HG03354 (cell line): ENCODE data around the gene NR2E3.
"Not testable (repeated sequence)": the region's sequence is repeated elsewhere in the genome, so short reads cannot be mapped to it uniquely, and the experiment has no call there.

Experiments used
- ATAC-seq: cut with Tn5 transposase; IDR thresholded peaks from one replicate; pipeline ENCODE4 v1.9.1; 2021; ENCODE audit warnings: mild to moderate bottlenecking; ENCODE audit not compliant: unreplicated experiment, poor library complexity, severe bottlenecking

NR2E3 gene

DNA sequence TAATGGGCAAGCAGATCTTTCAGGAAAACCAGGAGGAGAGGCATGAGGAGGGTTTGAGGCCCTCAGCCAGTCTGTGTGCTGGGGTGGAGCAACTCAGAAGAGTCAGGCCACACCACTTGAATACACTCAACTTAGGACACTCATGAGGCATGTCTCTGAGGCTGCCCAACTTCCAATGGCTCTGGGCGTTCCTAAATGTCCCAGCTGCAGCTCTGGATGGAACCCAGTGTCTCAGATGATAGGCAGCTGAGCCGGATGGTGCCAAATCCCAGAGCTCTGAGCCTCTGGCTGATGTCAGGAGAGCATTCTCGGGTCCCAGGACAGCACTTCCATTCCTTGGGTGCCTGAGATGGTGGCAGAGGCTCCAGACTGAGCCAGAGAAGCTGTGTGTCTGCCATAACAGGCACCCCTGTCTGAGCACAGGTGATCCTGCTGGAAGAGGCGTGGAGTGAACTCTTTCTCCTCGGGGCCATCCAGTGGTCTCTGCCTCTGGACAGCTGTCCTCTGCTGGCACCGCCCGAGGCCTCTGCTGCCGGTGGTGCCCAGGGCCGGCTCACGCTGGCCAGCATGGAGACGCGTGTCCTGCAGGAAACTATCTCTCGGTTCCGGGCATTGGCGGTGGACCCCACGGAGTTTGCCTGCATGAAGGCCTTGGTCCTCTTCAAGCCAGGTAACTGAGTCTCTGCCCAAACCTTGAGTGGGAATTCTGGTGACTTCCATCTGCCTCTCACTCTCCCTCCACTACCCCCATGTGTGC lies 2.8 kb downstream of the NR2E3 start:
- ATAC-seq: no peak

DNA sequence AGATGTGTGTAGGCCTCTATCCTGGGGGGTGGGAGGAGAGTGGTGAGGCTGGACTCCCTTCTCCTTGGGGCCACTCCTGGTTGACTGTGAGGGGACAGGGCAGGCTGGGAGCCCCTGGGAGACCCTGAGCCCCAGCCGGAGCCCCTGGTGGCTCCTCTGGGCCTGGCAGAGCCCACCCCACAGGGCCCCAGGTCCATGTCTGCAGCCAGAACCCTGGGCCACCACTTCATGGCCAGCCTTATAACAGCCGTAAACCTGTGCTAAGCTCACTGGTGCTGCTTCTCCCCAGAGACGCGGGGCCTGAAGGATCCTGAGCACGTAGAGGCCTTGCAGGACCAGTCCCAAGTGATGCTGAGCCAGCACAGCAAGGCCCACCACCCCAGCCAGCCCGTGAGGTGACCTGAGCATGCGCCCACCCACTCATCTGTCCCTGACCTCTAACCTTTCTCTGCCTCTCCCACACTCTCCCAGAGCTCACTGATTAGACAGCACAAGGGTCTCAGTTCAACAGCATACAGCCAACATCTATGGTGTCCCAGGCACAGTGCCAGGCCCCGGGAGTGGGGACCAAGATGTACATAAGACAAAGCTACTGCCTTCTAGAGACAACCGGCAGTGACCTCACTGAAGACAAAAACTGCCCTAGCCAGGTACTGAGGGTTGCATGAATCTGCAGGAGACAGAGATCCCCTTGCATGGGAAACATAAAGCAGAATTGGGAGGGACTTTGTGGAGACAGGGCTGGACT lies 3.5 kb downstream of the NR2E3 start:
- no peak for ATAC-seq

DNA sequence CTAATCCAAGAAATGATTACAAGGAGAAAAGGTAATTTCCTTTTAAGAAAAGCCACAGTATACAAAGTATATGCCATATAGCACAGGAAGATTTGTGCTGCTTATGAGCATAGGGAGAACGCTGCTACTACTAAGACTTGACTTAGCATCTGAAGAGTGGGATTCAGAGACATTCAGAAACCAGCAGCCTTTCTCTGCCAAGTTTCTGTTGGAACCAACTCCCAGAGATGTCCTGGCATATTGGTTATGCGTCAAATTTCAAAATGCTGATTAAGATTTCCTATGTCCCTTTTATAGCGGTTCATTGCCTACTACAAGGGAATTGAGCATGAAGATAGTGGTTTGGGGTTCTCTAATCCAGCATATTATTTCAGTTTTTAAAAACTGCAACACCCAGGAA lies 4.9 kb downstream of the NR2E3 start:
- ATAC-seq: no peak

DNA sequence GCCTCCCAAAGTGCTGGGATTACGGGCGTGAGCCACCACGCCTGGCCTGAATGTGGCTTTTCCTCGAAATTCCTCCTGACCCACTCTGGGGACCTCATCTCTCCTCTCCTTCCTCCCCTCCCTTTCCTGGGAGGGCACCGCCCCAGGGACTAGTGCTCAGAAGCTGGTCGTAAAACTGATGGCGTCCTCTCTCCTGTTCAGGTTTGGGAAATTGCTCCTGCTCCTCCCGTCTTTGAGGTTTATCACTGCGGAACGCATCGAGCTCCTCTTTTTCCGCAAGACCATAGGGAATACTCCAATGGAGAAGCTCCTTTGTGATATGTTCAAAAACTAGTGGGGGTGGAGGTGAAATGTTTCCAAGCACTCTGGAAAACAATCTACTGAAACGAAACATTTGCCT lies 7.0 kb downstream of the NR2E3 start:
- no peak for ATAC-seq

DNA sequence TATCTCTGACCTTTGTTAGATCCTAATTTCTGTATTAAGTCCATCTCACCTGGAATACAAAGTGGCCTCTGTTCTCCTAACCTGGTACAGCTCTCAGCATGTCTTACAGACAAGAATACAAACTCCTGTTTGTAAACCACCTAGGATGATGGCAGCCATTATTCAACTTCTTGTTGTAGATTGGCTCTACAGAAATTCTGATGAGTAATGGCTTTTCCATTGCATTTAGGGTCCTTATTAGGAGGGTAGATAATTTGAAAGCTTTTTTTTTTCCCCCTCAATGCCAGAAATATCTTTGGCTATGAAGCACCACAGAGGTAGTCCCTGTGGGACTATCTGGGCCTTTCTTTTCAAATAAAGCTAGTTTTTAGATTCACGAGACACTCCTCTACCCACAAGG lies 9.8 kb downstream of the NR2E3 start:
- no peak for ATAC-seq

DNA sequence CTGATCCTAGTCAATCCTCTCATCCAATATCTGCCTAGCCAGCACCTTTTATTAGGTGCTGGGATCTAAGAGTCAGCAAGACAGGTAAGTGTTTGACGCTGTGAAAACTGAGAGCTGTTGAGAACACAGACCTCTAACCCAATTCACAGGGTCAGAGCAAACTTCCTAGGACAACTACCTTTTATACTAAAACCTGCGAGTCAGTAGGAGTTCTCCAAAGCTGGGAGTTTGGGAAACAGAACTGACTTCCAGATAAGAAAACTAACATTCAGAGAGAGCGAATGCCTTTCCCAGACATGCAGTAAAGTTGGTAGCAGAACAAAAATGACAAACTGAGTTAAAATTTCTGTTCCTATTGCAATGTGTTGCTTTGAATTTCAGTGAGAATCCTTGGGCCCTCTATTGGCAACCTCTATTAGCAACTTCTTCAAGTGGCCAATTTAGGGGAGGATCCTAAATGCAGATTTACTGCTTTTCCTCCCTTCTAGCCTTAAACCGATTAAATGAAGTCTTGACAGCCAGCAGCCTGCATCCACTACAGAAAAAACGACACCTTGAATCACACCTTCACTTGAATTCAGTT lies 11.3 kb downstream of the NR2E3 start:
- no peak for ATAC-seq

DNA sequence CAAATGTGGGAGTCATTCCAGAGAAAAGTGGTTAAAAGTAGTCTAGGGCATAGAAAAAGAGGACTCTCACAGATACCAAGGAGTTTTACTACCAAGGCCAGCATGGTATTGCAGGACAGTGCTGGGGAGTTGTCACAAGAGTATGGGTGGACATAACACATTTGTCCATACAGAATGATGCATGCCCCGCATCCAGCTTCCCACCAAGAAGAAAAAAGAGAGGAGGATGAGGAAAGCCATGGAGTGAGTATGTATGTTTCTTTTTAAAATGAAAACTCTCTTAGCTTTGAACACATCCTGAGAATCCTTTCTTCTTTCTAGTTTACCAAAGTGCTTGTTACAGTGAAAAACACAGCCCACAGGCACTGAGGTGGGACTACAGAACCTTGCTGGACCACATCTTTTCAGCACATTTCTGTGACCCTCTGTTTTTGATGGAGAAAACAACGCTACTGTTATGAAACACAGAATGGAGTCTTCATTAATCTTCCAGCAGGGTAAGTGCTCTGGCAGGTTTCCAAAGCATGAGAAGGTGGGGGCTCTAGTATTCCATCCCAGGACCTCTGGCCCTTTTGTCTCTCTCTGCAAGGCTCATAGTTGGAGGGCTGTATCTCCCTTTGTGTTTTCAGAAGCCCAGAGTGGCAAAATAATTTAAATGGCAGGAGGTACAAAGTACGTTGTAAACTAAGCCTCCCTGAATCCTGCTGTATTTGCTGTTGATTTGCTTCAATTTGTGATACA lies 12.7 kb downstream of the NR2E3 start:
- ATAC-seq: no peak

DNA sequence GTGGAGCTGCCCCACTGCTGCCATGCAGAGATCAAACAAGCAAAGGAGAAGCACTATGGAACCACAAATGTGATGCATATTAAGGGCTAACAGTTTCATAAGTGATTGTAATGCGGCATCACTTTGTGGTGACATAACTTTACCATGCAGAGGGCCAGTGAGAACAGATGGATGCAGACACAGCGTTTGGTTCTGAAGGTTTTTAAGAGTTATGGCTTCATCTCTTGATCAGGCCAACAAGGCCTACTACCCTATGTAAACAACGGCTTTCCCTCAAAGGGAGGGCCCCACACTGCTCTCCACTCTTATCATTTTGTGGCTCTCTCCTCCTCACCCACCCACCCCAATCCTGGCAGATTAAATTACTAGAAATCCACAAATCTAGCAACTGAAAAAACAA lies 13.4 kb downstream of the NR2E3 start:
- no peak for ATAC-seq

DNA sequence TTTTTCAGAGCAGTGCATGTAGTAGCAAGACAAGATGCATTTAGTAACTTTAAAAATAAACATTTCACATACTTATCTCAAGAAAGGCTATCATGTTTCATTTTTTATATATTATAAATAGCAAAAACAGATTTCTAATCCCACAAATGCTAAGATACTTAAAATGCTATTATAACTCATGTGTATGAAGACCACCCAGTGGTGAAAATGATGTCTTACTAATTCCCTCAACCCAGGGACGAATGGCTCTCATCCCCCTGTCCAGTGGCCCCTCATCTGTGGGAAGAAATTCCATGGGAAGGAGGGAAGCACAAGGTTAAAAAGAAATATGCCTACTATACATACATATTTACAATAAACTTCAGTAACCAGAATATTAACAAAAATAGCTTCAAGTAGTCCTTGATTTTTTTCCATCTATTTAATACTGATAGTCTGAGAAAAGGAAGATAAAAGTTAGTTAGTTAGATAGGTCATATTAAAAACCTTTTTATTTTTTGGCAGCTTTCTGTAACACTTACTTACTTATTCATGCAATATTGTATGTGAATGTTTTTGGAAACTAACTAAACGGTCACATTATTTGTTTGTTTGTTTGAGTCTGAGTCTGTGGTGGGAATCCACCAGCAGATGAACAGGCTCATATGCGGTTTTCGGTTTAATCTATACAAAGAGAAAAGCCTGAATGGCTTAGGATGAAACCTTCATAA lies 14.8 kb downstream of the NR2E3 start:
- ATAC-seq: no peak

DNA sequence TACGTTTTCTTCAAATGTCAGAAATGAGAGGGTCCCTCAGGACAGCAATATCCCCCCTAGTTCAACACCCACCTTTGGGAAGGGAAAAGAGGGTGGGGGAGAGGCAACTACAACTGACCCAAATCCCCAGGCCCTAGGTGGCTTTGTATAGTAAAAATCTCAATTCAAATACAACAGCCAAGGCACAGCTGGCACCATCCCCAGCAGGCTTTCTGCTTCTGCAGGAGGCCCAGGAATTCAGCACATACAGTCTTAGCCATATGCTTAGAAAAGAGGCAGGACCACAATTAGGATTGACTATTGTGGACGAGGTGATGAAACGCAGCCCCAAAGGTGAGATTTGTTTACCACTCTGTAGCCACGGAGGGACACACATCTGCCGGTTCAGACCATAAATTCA lies 15.8 kb downstream of the NR2E3 start:
- no peak for ATAC-seq

DNA sequence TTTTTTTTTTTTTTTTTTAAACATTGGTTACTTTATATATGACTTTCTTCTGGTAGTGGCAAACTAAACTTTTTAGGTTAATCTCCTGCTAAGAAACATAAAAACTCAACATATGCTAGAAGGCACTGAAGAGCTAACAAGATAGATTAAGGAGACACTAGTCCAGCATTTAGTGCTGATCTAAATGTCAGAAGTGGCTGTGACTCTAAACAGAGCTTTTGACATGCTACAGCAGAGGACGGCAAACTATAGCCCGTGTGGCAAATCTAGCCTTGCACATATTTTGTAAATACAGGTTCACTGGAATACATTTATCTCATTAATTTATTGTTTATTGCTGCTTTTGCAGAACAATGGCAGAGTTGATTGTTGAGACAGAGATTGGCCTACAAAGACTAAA lies 20.6 kb downstream of the NR2E3 start:
- no peak for ATAC-seq

DNA sequence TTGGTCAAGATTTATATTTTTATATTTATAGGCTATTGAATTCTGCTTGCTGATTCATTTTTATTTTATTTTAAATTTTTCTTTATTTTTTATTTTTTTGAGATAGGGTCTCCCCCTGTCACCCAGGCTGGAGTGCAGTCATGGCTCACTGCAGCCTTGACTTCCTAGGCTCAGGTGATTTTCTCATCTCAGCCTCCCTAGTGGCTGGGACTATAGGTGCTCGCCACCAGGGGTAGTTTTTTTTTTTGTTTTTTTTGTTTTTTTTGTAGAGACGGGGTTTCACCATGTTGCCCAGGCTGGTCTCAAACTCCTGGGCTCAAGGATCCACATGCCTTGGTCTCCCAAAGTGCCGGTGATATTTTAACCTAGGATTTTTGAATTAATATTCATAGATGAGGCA lies 31.2 kb downstream of the NR2E3 start:
- no peak for ATAC-seq

DNA sequence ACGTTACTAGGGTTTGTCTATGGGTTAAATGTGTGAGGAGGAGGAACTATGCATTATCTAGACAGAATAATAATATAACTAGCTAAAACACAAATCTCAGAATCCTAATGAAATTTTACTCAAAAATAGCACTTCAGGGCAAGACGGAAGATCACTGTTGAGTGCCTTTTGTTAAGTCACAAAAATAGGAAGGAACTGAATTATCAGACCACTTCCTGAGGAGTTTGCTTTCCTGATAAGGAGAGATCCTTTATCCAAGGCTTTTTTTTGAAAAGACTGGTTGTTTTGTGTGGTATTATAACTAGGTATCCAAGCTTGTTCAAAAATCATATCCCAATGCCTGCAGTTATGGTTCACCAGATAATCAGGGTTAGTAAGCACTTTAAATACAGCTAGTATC lies 34.6 kb downstream of the NR2E3 start:
- ATAC-seq: no peak

DNA sequence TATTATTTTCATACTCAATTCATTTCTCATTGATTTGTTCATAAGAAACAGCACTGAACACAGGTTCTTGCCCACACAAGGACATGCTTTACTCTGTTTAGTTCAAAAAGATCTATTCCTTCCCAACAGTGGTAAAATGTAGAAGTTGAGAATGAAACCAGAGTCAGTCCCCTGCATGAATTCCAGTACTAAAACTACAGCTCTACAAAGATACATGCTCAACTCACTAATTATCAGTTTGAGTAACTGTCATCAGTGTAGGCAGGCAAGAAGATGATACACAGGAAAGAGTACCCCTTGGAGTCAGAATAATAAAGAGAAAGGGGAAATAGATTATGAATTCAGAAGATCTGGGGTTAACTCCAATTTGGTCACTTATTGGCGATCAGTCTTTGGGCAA lies 43.2 kb downstream of the NR2E3 start:
- no peak for ATAC-seq

DNA sequence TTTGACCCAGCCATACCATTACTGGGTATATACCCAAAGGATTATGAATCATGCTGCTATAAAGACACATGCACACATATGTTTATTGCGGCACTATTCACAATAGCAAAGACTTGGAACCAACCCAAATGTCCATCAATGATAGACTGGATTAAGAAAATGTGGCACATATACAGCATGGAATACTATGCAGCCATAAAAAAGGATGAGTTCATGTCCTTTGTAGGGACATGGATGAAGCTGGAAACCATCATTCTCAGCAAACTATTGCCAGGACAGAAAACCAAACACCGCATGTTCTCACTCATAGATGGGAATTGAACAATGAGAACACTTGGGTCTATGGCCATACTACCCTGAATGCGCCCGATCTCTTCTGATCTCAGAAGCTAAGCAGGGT lies 47.9 kb downstream of the NR2E3 start:
- ATAC-seq: not testable (repeated sequence)
